Trophoblast cell (in vitro differentiated cells and primary cell): Measurements from ENCODE around the gene AGPAT3.
A peak's percentile ranks its signal among the peaks of the same experiment; 100 is the strongest.

Source experiments
- DNase-seq, 2 donors: peaks; one replicate each; pipeline ENCODE4 v3.0.0-alpha.2; 2016
- H2AFZ ChIP-seq: 2 replicates; pipeline ENCODE4 v1.6.1; 2013; ENCODE audit warnings: low read length, moderate library complexity, mild to moderate bottlenecking; ENCODE audit not compliant: insufficient read depth, poor library complexity
- H2AK5ac ChIP-seq: 2 replicates; pipeline ENCODE4 v1.6.1; 2013; ENCODE audit warnings: mild to moderate bottlenecking, low read length
- H2BK120ac ChIP-seq: 2 replicates; pipeline ENCODE4 v1.6.1; 2013; ENCODE audit warnings: low read length, mild to moderate bottlenecking, moderate library complexity; ENCODE audit not compliant: insufficient read depth, poor library complexity
- H2BK12ac ChIP-seq: 2 replicates; pipeline ENCODE4 v1.6.1; 2013; ENCODE audit warnings: mild to moderate bottlenecking, low read length, moderate library complexity
- H2BK5ac ChIP-seq: 2 replicates; pipeline ENCODE4 v1.6.1; 2013; ENCODE audit warnings: low read length, low read depth, moderate library complexity, mild to moderate bottlenecking; ENCODE audit not compliant: poor library complexity
- H3K14ac ChIP-seq: 2 replicates; pipeline ENCODE4 v1.6.1; 2013; ENCODE audit warnings: mild to moderate bottlenecking, low read length
- H3K18ac ChIP-seq: 2 replicates; pipeline ENCODE4 v1.6.1; 2013; ENCODE audit warnings: mild to moderate bottlenecking, low read length
- H3K23ac ChIP-seq: 2 replicates; pipeline ENCODE4 v1.6.1; 2013; ENCODE audit warnings: low read length
- H3K27ac ChIP-seq: 2 replicates; pipeline ENCODE4 v1.5.1; 2013; ENCODE audit warnings: low read depth, mild to moderate bottlenecking, inconsistent platforms, low read length, moderate library complexity
- H3K27me3 ChIP-seq: 2 replicates; pipeline ENCODE4 v1.6.1; 2013; ENCODE audit warnings: inconsistent platforms, mild to moderate bottlenecking, low read length, moderate library complexity; ENCODE audit not compliant: insufficient read depth
- H3K36me3 ChIP-seq, 2 experiments: 1 replicate in 1 of 2; 2 replicates in 1 of 2; pipeline ENCODE4 v1.6.1; 2013; ENCODE audit warnings: low read length in 2 of 2, mild to moderate bottlenecking in 2 of 2, moderate library complexity in 1 of 2; ENCODE audit not compliant: insufficient read depth in 2 of 2, control insufficient read depth in 1 of 2
- H3K4ac ChIP-seq: 2 replicates; pipeline ENCODE4 v1.6.1; 2013; ENCODE audit warnings: low read depth, mild to moderate bottlenecking, low read length, moderate library complexity
- H3K4me1 ChIP-seq, 2 experiments: 1 replicate in 1 of 2; 2 replicates in 1 of 2; pipeline ENCODE4 v1.6.1; 2013; ENCODE audit warnings: low read length in 2 of 2, mild to moderate bottlenecking in 2 of 2, moderate library complexity in 1 of 2; ENCODE audit not compliant: insufficient read depth in 2 of 2, control insufficient read depth in 1 of 2
- H3K4me2 ChIP-seq: 2 replicates; pipeline ENCODE4 v1.6.1; 2013; ENCODE audit warnings: inconsistent platforms, mild to moderate bottlenecking, low read length, moderate library complexity
- H3K4me3 ChIP-seq: 2 replicates; pipeline ENCODE4 v1.5.1; 2013; ENCODE audit warnings: mild to moderate bottlenecking, low read depth, low read length, inconsistent platforms
- H3K79me1 ChIP-seq: one replicate; pipeline ENCODE4 v1.6.1; 2013; ENCODE audit warnings: low read length
- H3K79me2 ChIP-seq: 2 replicates; pipeline ENCODE4 v1.6.1; 2013; ENCODE audit warnings: low read length, mild to moderate bottlenecking; ENCODE audit not compliant: control insufficient read depth, insufficient read depth, poor library complexity
- H3K9ac ChIP-seq: 2 replicates; pipeline ENCODE4 v1.6.1; 2013; ENCODE audit warnings: mild to moderate bottlenecking, low read length
- H3K9me3 ChIP-seq: 2 replicates; pipeline ENCODE4 v1.6.1; 2013; ENCODE audit warnings: low read depth, mild to moderate bottlenecking, control low read depth, inconsistent platforms, low read length; ENCODE audit not compliant: insufficient read depth
- H4K12ac ChIP-seq: 2 replicates; pipeline ENCODE4 v1.6.1; 2013; ENCODE audit warnings: low read depth, mild to moderate bottlenecking, low read length, moderate library complexity
- H4K8ac ChIP-seq: 2 replicates; pipeline ENCODE4 v1.6.1; 2013; ENCODE audit warnings: low read depth, mild to moderate bottlenecking, low read length, moderate library complexity
- H4K91ac ChIP-seq: one replicate; pipeline ENCODE4 v1.6.1; 2013; ENCODE audit warnings: low read depth, mild to moderate bottlenecking, low read length, moderate library complexity
- WGBS: extraction: QIAGEN DNeasy Blood & Tissue Kit; methylation state at CpG from one replicate; pipeline ENCODE4 v1.1.7; 2013; ENCODE audit warnings: missing lambda C conversion rate; ENCODE audit not compliant: insufficient read length, insufficient coverage; ENCODE audit errors: extremely low coverage; 5-methylcytosine and 5-hydroxymethylcytosine counted together

Gene AGPAT3

DNA sequence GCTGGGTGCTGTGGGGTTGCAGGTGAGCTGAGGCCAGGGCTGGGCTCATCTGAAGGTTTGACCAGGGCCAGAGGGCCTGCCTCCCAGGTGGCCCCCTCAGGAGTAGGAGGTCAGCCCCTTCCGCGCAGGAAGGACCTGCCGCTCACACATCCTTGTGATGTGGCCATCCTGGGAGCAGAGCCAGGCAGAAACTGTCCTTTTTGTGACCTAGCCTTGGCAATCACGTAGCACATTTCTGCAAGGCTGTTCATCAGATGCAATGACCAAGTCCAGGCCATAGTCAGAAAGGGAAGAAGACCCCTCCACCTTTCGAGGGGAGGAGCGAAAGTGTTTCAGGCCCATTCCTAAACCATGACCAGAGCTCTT, 91.6 kb downstream of the AGPAT3 start:
- no peak overlapping the region for H3K23ac ChIP-seq
- H2BK12ac ChIP-seq, result no peak overlapping the region
- peaks cover 16% of the 10 kb centered on the region for H3K9me3 ChIP-seq
- WGBS, result no CpG with 5 or more reads among the region's 6 CpGs
- H2AFZ ChIP-seq, result no peak overlapping the region
- no peak overlapping the region for H2BK5ac ChIP-seq
- H3K79me1 ChIP-seq, result no peaks in the 10 kb centered on the region
- H2BK120ac ChIP-seq, result no peak overlapping the region
- H3K79me2 ChIP-seq, result no peaks in the 10 kb centered on the region
- no peak overlapping the region for H2AK5ac ChIP-seq
- no peak overlapping the region for H3K14ac ChIP-seq
- H3K18ac ChIP-seq, result no peak overlapping the region
- H4K8ac ChIP-seq, result no peak overlapping the region
- H3K4me2 ChIP-seq, result no peak overlapping the region
- no peaks in the 10 kb centered on the region for H3K4me1 ChIP-seq
- H3K4ac ChIP-seq, result no peak overlapping the region
- no peaks in the 10 kb centered on the region for H3K36me3 ChIP-seq
- no peak overlapping the region for H4K91ac ChIP-seq
- no peak for DNase-seq
- H3K27me3 ChIP-seq, result no peaks in the 10 kb centered on the region
- H4K12ac ChIP-seq, result no peak overlapping the region
- no peak overlapping the region for H3K9ac ChIP-seq
- H3K27ac ChIP-seq, result no peak overlapping the region
- H3K4me3 ChIP-seq, result no peak overlapping the region

GRCh38 chr21:43957128-43957571, 92.1 kb downstream of the AGPAT3 start:
- Histone ChIP-seq H3K4ac (no peak overlapping the region), H3K79me1 (no peaks in the 10 kb centered on the region), H3K4me2 (no peak overlapping the region), H3K14ac (no peak overlapping the region), H3K36me3 (no peaks in the 10 kb centered on the region), H2AFZ (no peak overlapping the region), H3K9me3 (peaks cover 16% of the 10 kb centered on the region), H3K9ac (no peak overlapping the region), H2BK120ac (no peak overlapping the region), H2BK12ac (no peak overlapping the region), H3K4me3 (no peak overlapping the region), H2AK5ac (no peak overlapping the region), H4K12ac (no peak overlapping the region), H3K27ac (no peak overlapping the region), H3K27me3 (no peaks in the 10 kb centered on the region), H3K4me1 (no peaks in the 10 kb centered on the region), H4K8ac (no peak overlapping the region), H4K91ac (no peak overlapping the region), H3K18ac (no peak overlapping the region), H3K23ac (no peak overlapping the region), H3K79me2 (no peaks in the 10 kb centered on the region), H2BK5ac (no peak overlapping the region)
- WGBS, result no CpG with 5 or more reads among the region's 17 CpGs
- DNase-seq, result no peak

- Histone ChIP-seq H3K14ac (no peak overlapping the region), H4K12ac (no peak overlapping the region), H4K91ac (no peak overlapping the region), H3K23ac (peak overlapping the region; percentile 100), H2BK120ac (no peak overlapping the region), H3K4me1 (no peaks in the 10 kb centered on the region), H3K18ac (no peak overlapping the region), H3K4me2 (no peak overlapping the region), H3K4me3 (peak overlapping the region; percentile 61), H2BK12ac (no peak overlapping the region), H3K79me1 (no peaks in the 10 kb centered on the region), H2AFZ (no peak overlapping the region), H3K9me3 (peaks cover 16% of the 10 kb centered on the region), H2AK5ac (no peak overlapping the region), H3K9ac (no peak overlapping the region), H3K27me3 (no peaks in the 10 kb centered on the region), H3K36me3 (no peaks in the 10 kb centered on the region), H3K27ac (no peak overlapping the region), H3K79me2 (no peaks in the 10 kb centered on the region), H4K8ac (no peak overlapping the region), H3K4ac (no peak overlapping the region), H2BK5ac (no peak overlapping the region)
- no peak for DNase-seq
- WGBS, result no CpG with 5 or more reads among the region's 22 CpGs
Measured at GRCh38 chr21:43957611-43958362, 92.8 kb downstream of the AGPAT3 start.

DNA sequence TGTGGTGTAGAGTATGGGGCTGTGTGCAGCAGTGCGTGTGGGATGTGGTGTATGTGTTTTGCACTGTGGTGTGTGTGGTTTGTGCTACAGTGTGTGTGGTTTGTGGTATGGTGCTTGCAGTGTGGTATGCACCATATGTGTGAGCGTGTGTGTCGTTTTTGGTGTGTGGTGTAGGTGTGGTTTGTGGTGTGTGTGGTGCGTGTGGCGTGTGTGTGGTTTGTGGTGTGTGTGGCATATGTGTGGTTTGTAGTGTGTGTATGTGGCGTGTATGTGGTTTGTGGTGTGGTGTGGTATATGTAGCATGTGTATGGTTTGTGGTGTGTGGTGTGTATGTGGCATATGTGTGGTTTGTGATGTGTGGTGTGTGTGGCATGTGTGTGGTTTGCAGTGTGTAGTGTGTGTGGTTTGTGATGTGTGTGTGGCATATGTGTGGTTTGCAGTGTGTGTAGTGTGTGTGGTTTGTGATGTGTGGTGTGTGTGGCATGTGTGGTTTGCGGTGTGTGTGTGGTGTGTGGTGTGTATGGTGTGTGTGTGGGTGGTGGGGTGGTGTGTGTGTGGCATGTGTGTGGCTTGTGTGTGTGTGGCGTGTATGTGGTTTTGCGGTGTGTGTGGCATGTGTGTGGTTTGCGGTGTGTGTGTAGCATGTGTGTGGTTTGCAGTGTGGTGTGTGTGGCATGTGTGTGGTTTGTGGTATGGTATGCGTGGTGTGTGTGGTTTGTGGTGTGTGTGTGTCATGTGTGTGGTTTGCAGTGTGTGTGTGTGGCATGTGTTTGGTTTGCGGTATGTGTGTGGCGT, 93.5 kb downstream of the AGPAT3 start:
- Histone ChIP-seq H3K14ac (no peak overlapping the region), H3K79me2 (no peaks in the 10 kb centered on the region), H3K18ac (no peak overlapping the region), H2AK5ac (no peak overlapping the region), H3K27me3 (no peaks in the 10 kb centered on the region), H3K4ac (no peak overlapping the region), H2BK12ac (no peak overlapping the region), H3K27ac (no peak overlapping the region), H3K4me1 (no peaks in the 10 kb centered on the region), H3K9me3 (peaks cover 16% of the 10 kb centered on the region), H3K23ac (peak overlapping the region; percentile 100), H3K36me3 (no peaks in the 10 kb centered on the region), H2BK5ac (no peak overlapping the region), H3K9ac (peak overlapping the region; percentile 21), H4K12ac (no peak overlapping the region), H3K4me3 (peak overlapping the region; percentile 61), H3K79me1 (no peaks in the 10 kb centered on the region), H2BK120ac (no peak overlapping the region), H3K4me2 (no peak overlapping the region), H4K91ac (no peak overlapping the region), H4K8ac (no peak overlapping the region), H2AFZ (no peak overlapping the region)
- 100% methylated on average over 12 of the region's 13 CpGs for WGBS
- DNase-seq, result no peak
